ENCODE measurements around the gene RAB10. TPM values are rescaled to one million over a fixed set of nuclear protein-coding genes. Genes with fewer than 3 reads are reported as not detected.

RAB10 gene
- total and polyA plus RNA-seq, 9 of the 15 experiments (the other 6 are each of a cell fraction or from before 2014, with no cell fraction given): 25.1 to 214 (median 157) TPM

DNA sequence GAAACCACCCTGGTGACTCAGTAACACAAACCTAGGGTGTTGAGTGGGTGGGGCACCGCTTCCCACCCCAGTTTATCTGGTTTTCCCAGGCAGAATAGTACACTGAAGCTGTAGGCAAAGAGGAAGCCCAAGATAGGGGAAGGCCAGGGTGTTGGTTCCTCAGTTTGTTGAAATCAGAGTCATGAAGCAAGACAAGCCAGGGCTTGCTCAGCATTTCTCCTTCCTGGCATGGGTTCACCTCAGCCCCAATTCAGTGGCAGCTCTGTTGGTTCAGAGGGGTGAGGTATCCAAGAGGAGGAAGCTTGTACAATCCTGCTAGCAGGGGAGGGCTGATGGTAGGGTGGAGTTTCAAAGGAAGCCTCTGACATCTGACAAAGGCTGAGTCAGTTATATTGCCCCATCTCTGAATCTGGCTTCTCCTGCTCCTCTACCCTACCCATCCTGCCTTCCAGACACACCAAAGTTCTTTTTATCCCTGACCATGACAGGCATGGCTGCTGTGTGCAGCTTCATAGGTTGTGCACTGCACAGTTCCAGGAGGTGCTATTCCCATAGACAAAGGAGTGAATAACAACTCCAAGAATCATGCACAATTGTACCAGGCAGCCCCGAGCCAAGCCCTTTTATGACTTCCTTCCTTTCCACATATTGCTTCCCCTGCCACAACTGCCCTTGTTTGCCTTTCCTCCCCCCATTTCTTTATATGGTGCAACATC lies 24.9 kb upstream of the RAB10 start (continued):
- TF ChIP-seq ATF1 (CRISPR knock-in tag; IDR thresholded peaks at IDR 0.05): no peak
- TF ChIP-seq ATF1 (tag; IDR thresholded peaks at IDR 0.05): no peak
- TF ChIP-seq C11orf30 (IDR thresholded peaks at IDR 0.05; ENCODE audit: low read depth): peak; percentile 68
- TF ChIP-seq, protein P1, sequence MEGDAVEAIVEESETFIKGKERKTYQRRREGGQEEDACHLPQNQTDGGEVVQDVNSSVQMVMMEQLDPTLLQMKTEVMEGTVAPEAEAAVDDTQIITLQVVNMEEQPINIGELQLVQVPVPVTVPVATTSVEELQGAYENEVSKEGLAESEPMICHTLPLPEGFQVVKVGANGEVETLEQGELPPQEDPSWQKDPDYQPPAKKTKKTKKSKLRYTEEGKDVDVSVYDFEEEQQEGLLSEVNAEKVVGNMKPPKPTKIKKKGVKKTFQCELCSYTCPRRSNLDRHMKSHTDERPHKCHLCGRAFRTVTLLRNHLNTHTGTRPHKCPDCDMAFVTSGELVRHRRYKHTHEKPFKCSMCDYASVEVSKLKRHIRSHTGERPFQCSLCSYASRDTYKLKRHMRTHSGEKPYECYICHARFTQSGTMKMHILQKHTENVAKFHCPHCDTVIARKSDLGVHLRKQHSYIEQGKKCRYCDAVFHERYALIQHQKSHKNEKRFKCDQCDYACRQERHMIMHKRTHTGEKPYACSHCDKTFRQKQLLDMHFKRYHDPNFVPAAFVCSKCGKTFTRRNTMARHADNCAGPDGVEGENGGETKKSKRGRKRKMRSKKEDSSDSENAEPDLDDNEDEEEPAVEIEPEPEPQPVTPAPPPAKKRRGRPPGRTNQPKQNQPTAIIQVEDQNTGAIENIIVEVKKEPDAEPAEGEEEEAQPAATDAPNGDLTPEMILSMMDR (IDR thresholded peaks at IDR 0.05 in 2 of 3, conservative IDR thresholded peaks at IDR 0.05 in 1 of 3; ENCODE audit: insufficient read depth in 2 of 3, low read depth in 1 of 3, low read length in 3 of 3): no peak
- no peak for TF ChIP-seq ZNF408 (CRISPR knock-in tag; IDR thresholded peaks at IDR 0.05; ENCODE audit: low read depth)
- no peak for TF ChIP-seq SIRT6 (IDR thresholded peaks at IDR 0.05; ENCODE audit: low read depth, low read length)
- no peak for TF ChIP-seq BMI1 (IDR thresholded peaks at IDR 0.05; ENCODE audit: low read length)
- TF ChIP-seq ZNF212 (CRISPR knock-in tag; IDR thresholded peaks at IDR 0.05): no peak
- TF ChIP-seq, protein P2, sequence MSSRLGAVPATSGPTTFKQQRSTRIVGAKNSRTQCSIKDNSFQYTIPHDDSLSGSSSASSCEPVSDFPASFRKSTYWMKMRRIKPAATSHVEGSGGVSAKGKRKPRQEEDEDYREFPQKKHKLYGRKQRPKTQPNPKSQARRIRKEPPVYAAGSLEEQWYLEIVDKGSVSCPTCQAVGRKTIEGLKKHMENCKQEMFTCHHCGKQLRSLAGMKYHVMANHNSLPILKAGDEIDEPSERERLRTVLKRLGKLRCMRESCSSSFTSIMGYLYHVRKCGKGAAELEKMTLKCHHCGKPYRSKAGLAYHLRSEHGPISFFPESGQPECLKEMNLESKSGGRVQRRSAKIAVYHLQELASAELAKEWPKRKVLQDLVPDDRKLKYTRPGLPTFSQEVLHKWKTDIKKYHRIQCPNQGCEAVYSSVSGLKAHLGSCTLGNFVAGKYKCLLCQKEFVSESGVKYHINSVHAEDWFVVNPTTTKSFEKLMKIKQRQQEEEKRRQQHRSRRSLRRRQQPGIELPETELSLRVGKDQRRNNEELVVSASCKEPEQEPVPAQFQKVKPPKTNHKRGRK (tag; IDR thresholded peaks at IDR 0.05): no peak
- TF ChIP-seq ZNF324 (CRISPR knock-in tag; IDR thresholded peaks at IDR 0.05): no peak
- TF ChIP-seq, protein P3, sequence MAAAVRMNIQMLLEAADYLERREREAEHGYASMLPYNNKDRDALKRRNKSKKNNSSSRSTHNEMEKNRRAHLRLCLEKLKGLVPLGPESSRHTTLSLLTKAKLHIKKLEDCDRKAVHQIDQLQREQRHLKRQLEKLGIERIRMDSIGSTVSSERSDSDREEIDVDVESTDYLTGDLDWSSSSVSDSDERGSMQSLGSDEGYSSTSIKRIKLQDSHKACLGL (CRISPR knock-in tag; IDR thresholded peaks at IDR 0.05; ENCODE audit: borderline replicate concordance, poor library complexity, severe bottlenecking): no peak
- TF ChIP-seq, protein P4, sequence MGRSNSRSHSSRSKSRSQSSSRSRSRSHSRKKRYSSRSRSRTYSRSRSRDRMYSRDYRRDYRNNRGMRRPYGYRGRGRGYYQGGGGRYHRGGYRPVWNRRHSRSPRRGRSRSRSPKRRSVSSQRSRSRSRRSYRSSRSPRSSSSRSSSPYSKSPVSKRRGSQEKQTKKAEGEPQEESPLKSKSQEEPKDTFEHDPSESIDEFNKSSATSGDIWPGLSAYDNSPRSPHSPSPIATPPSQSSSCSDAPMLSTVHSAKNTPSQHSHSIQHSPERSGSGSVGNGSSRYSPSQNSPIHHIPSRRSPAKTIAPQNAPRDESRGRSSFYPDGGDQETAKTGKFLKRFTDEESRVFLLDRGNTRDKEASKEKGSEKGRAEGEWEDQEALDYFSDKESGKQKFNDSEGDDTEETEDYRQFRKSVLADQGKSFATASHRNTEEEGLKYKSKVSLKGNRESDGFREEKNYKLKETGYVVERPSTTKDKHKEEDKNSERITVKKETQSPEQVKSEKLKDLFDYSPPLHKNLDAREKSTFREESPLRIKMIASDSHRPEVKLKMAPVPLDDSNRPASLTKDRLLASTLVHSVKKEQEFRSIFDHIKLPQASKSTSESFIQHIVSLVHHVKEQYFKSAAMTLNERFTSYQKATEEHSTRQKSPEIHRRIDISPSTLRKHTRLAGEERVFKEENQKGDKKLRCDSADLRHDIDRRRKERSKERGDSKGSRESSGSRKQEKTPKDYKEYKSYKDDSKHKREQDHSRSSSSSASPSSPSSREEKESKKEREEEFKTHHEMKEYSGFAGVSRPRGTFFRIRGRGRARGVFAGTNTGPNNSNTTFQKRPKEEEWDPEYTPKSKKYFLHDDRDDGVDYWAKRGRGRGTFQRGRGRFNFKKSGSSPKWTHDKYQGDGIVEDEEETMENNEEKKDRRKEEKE (IDR thresholded peaks at IDR 0.05; ENCODE audit: borderline replicate concordance in 1 of 2, control insufficient read depth in 1 of 2, low read depth in 2 of 2, low read length in 1 of 2): no peak
- TF ChIP-seq, protein P5, sequence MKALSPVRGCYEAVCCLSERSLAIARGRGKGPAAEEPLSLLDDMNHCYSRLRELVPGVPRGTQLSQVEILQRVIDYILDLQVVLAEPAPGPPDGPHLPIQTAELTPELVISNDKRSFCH (CRISPR knock-in tag; IDR thresholded peaks at IDR 0.05): no peak
- TF ChIP-seq, protein P5 (tag; IDR thresholded peaks at IDR 0.05): no peak
- TF ChIP-seq, protein P6, sequence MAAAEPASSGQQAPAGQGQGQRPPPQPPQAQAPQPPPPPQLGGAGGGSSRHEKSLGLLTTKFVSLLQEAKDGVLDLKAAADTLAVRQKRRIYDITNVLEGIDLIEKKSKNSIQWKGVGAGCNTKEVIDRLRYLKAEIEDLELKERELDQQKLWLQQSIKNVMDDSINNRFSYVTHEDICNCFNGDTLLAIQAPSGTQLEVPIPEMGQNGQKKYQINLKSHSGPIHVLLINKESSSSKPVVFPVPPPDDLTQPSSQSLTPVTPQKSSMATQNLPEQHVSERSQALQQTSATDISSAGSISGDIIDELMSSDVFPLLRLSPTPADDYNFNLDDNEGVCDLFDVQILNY (CRISPR knock-in tag; IDR thresholded peaks at IDR 0.05): no peak
- no peak for TF ChIP-seq HCFC1 (IDR thresholded peaks at IDR 0.05; ENCODE audit: low read depth, low read length)
- no peak for TF ChIP-seq KAT2B (IDR thresholded peaks at IDR 0.05; ENCODE audit: low read depth, low read length)
- TF ChIP-seq MTF1 (CRISPR knock-in tag; IDR thresholded peaks at IDR 0.05; ENCODE audit: borderline replicate concordance): no peak
